HL-60/S4 treated with phorbol 12-myristate 13-acetate at 8.2 ng/mL for 4 days and 3 days (cell line): ENCODE results near the gene LAPTM4A.
"Not testable (repeated sequence)": the region's sequence is repeated elsewhere in the genome, so short reads cannot be mapped to it uniquely, and the experiment has no call there.

Experiments
- in situ Hi-C: fragments of 300-500 bp; cut with MboI; formaldehyde crosslinking; loops from 2 replicates; pipeline ENCODE4 v1.15.0; 2022; ENCODE audit warnings: low sequenced_read_pairs

Gene LAPTM4A

GRCh38 chr2:20051532-20052228, at the start of gene LAPTM4A:
LAPTM4A (minus strand) TSS chr2:20051628; CDS start chr2:20051520, 108 bp downstream.
- in situ Hi-C loops = no loop called here

DNA sequence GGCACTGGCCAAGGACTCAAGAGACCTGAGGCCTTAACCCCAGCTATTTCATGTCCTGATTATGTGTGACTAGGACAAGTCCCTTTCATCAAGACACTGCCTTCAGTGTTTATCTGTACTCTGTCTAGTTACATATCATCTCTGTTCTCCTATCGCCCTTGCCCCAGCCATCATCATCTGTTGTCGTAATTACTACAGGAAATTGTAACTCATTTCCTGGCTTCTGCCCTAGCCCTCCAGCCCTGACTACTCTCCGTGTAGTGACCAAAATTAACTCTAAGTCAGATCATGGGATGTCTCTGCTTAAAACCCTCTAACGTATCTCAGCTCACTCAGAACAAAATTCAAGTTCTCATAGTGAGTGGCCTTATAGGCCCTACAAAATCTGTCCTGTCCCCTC, 49.3 kb upstream of the LAPTM4A start:
- in situ Hi-C loops = no loop called here

- in situ Hi-C loops = loop anchor here (10.0 kb wide), 1 partner anchor 75 kb away; no protein-coding TSS in a partner anchor
These were observed 48.4 kb upstream of the LAPTM4A start for GRCh38 chr2:20099780-20100179.

GRCh38 chr2:20097889-20098714, 46.7 kb upstream of the LAPTM4A start:
- in situ Hi-C loops = loop anchor here (10.0 kb wide), 1 partner anchor 73 kb away; no protein-coding TSS in a partner anchor

DNA sequence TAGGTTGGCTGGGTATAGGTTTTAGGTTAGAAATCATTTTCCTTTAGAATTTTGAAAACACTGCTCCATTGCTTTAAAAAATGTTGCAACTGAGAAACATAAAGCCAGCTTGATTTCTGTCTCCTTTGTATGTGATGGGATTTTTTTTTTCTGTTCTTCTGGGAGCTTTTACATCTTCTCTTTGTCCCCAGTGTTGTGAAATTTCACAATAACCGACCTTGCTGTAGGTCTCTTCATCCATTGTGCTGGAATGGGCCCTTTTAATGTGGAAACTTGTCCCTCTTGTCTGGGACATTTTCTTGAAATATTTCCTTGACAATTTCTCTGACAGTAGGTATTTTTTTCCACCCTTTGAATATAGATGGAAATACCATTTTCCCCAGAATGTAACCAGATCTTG, 44.0 kb upstream of the LAPTM4A start:
- in situ Hi-C loops = loop anchor here (10.0 kb wide), 1 partner anchor 71 kb away; no protein-coding TSS in a partner anchor

DNA sequence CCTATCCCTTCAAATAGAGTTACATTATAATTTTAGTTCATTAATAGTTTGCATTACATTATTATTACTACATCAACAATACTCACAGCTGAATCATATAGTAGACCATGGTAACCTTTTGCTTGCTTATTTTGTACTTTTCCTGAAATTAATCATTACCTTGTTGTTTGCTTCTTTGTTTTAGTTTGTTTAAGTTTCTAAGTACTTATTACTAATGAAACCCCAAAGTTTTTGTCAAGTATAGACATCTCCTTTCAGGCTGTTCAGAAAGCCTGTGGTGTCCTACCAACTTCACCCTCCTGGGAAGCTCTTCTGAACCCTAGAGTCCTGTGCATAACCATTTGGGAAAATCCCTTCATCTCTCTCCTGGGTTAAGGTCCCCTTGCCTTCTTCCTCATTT, 43.5 kb upstream of the LAPTM4A start:
- in situ Hi-C loops = loop anchor here (10.0 kb wide), 1 partner anchor 70 kb away; no protein-coding TSS in a partner anchor

- in situ Hi-C loops = loop anchor here (10.0 kb wide), 1 partner anchor 69 kb away; no protein-coding TSS in a partner anchor
These were observed 42.8 kb upstream of the LAPTM4A start for GRCh38 chr2:20094142-20094755.

DNA sequence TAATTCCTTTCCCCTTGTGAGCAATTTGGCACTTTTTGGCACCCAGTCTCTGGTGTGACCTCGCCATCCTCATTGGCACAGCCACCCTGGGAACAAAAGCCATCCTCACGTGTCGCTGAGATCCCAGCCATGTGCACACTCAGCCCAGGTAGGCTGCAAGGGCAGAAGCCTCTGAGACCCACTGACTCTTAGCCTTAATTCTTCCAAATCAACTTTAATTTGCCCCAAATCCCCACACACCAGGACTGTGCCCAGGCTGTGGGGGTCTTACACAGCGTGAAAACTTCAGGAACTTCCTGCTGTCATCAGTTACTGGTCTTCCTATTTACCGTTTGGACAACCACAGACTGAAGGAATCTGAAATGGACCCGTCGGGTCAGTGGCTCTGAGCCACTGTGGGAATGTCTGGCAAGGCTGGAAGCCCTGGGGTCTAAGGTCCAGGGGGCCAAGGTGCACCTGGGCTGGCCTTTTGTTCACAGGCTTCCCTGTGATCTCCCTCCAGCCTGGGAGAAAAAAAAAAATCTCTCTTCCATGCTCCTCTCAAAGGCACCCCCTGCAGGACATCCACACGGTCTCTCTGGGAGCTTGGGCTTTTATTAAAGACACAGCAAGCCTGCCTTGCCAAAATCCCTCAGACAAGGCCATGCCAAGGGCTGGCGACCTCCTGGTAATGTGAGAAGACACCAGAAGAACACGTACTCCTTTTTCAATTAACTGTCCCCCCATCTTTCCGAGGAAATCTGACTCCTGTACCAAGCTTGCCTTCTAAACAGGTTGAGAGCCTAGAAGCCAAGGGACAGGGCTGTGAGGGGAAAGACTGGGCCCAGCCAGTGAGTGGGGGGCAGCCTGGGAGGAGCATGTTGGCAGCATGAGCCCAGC, 42.1 kb upstream of the LAPTM4A start:
- in situ Hi-C loops = loop anchor here (10.0 kb wide), 1 partner anchor 69 kb away; no protein-coding TSS in a partner anchor

DNA sequence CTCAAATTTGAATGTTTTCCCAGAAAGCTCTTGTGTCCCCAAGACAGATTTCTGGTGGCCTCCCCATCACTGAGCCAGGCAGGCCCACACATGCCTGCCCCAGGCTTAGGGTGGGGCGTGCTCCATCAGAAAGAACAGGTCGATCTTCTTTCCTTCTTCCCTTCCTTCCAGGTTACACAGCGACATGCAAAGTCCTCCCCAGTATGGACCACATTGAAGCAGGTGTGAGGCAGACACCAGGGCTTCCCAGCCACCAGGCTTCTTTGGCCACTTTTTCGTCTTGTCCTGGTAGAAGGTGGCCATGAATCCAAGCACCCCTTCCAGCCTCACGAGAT, 41.4 kb upstream of the LAPTM4A start:
- in situ Hi-C loops = loop anchor here (10.0 kb wide), 1 partner anchor 68 kb away; no protein-coding TSS in a partner anchor

DNA sequence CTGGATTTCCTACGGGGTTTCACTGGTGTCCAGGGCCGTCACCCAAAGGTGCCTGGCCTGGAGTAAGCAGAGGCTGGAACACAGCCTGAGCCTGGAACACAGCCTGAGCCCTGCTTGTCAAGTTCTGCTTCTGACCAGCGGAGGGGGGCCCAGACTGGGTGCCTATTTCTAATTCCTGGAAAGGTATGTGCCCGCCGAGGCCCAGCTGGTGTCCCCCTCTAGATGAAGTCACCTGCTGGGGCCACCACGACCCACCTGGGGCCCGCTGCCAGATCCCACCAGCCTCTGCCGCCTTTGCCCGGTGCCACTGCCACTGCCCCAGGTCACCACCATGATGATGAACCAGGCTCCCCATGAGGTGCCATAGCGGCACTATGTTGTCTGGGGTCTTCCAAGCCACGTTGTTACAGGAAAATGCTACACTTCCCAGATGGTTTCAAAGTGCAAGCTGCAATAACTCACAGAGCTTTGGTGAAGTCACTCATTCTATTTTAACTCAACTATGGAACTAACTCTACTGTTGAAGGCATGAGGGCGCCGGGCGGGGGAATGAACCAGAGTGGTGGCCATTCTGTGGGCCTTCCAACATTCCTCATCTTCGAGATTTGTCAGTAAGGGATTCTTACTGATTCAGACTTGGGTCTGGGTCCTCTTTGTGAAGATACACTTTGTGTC, 40.9 kb upstream of the LAPTM4A start:
- in situ Hi-C loops = loop anchor here (10.0 kb wide), 1 partner anchor 68 kb away; no protein-coding TSS in a partner anchor

DNA sequence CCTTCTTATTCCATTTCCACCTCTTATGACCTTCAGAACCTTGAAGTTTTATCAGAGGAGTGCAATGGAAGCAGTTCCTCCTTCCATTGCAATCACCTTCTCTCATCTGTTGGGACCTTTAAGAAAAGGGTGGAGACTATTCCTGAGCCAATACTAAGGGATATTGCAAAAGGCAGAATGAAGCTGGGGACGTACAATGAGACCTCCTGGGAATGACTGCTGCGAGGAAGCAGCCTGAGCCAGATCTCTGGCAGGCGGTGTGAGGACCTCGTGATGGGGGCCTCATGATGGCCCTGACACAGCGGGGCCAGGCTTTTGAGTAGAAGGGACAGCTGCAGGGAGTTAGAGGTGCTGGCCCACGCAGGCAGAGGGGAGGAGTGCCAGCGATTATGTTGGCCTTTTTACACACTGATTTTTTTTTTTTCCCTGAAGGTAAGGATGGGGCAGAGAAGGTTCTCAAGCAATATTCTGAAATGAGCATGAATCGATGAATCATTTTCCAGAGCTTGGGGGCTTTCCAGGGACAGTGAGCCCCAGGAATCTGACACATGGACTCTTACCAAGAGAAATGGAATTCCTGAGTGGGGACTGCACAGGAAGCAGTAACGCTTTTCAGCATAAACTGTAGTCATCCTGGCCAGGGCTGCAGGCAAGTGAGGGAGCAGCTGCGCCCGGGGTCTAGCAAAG, 40.0 kb upstream of the LAPTM4A start:
- in situ Hi-C loops = loop anchor here (10.0 kb wide), 1 partner anchor 67 kb away; no protein-coding TSS in a partner anchor

- in situ Hi-C loops = loop anchor here (10.0 kb wide), 1 partner anchor 65 kb away; no protein-coding TSS in a partner anchor
These were observed 38.5 kb upstream of the LAPTM4A start for GRCh38 chr2:20089715-20090464.

DNA sequence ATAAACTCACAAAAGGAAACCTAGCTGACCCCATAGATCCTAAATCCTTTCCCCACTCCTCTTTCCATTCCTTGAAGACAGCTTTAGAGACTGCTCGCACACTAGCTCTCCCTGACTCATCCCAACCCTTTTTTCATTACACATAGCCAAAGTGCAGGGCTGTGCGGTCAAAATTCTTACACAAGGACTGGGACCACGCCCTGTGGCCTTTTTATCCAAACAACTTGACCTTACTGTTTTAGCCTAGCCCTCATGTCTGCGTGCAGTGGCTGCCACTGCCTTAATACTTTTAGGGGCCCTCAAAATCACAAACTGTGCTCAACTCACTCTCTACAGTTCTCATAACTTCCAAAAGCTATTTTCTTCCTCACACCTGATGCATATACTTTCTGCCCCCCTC, 34.5 kb upstream of the LAPTM4A start:
- in situ Hi-C loops = not testable (repeated sequence)

DNA sequence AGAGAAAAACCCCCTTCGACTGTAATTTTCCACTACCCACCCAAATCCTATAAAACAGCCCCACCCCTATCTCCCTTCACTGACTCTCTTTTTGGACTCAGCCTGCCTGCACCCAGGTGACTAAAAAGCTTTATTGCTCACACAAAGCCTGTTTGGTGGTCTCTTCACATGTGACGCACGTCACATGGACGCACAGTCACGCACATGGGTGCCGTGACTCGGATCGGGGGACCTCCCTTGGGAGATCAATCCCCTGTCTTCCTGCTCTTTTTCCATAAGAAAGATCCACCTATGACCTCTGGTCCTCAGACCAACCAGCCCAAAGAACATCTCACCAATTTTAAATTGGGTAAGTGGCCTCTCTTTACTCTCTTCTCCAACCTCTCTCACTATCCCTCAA, 31.4 kb upstream of the LAPTM4A start:
- in situ Hi-C loops = not testable (repeated sequence)

DNA sequence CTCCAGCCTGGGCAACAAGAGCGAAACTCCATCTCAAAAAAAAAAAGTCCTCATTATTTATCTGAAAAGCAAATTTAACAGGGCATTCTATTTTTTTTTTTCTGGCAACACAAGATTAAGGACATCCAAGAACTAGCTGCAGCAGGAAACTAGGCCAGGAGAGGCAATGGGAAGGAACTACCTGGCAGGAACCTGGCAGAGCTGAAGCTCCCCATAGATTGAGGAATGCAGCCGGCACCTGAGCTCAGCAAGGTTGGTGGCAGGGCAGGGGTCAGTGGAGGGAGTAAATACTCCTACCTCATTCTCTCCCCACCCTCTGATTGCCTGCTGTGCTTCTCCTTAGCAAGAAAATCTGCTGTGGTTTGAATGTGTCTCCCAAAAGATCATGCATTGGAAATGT, 30.4 kb upstream of the LAPTM4A start:
- in situ Hi-C loops = no loop called here

GRCh38 chr2:20080839-20081415, 29.5 kb upstream of the LAPTM4A start:
- in situ Hi-C loops = no loop called here

DNA sequence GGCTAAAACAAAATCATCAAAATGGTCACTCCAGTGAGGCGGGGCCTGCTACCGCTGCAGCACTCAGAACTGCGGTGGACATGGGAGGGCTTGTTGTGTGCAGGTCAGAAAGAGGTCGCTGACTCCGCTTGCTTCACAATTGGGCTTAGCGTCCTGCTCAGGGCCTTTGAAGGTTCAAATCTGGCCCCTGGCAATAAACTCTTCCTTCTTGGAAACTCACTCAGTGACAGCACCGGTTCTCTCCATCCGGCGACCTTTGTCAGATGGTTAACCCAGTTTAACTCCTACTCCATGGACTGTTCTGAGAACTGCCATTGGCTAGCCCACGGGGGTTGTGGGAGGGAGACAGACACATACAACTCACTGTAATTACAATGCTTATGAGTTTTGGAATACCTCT, 29.0 kb upstream of the LAPTM4A start:
- in situ Hi-C loops = no loop called here

DNA sequence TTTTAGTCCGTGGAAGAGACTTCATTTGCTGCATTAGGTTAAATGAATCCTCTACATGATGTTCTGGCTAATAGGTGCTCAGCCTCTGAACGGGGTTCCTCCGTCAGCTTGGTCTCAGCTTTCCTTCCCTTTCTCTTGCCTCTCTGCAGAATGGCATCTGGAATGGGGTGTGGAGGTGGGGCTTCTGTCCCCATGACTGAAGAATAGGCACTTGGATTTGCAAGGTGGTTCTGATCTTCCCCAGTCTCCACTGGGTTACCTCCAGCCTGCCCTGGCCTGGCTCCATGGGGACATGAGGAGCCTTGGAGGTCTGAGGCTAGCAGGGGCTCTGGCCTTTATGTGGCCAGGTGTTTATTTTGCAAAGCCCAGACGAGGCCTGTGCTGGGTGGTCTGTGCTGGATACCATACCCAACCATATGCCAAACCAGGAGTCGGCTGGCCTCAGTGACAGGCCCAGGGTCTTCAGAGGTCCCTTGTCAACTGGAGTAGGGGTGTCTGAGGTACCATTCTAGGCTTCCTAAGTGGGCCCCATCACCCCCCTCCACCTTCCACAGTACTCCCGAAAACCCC, 28.2 kb upstream of the LAPTM4A start:
- in situ Hi-C loops = no loop called here
